K562 (cell line): ENCODE data around the gene GARRE1.

Experiments used
- SMC3 ChIP-seq: conservative IDR thresholded peaks from 2 replicates; pipeline ENCODE4 v1.6.1; 2011; ENCODE audit warnings: low read depth, low read length, improper control_type of control experiment; ENCODE audit not compliant: insufficient read depth
- TF ChIP-seq, protein P1 (sequence below), 2 experiments: fragments of 450-650 bp; conservative IDR thresholded peaks; 2 replicates each; pipeline ENCODE4 v1.6.1; 2017; ENCODE audit warnings: mild to moderate bottlenecking in 2 of 2, moderate library complexity in 2 of 2
- TF ChIP-seq, protein P2 (sequence below): sonication (generic); formaldehyde crosslinking; IDR thresholded peaks from 2 replicates; pipeline ENCODE4 v1.8.1; 2022; ENCODE audit warnings: missing genetic modification reagents

DNA sequence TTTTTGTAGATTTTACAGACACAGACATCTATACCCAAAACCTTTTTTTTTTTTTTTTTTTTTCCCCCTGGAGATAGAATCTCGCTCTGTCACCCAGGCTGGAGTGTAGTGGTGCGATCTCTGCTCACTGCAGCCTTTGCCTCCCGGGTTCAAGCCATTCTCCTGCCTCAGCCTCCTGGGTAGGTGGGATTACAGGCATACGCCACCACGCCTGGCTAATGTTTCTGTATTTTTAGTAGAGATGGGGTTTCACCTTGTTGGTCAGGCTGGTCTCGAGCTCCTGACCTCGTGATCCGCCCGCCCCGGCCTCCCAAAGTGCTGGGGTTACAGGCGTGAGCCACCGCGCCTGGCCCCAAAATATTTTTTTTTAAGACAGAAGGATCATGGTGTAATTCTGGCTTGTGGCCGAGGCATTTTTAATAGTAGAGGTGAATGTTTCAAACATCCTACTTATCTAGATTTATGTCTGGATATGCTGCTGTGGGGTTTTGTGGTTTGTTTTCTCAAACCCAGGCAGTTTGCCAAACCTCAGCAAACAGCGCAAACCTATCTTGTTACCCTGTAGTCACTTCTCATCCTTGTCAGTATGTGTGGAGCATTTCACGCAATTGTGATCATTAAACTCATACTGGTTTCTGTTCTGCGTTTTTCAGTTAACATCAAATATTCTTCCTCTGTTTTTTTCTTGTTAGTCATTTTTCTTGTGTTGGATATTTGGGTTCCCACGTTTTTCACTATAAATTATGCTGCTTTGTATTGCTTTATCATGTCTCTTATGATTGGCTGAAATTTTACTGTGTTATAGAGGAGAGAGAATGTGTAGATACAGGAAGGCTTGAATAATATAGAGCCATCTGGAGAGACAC is 36.2 kb upstream of the GARRE1 start:
- TF ChIP-seq, protein P1, sequence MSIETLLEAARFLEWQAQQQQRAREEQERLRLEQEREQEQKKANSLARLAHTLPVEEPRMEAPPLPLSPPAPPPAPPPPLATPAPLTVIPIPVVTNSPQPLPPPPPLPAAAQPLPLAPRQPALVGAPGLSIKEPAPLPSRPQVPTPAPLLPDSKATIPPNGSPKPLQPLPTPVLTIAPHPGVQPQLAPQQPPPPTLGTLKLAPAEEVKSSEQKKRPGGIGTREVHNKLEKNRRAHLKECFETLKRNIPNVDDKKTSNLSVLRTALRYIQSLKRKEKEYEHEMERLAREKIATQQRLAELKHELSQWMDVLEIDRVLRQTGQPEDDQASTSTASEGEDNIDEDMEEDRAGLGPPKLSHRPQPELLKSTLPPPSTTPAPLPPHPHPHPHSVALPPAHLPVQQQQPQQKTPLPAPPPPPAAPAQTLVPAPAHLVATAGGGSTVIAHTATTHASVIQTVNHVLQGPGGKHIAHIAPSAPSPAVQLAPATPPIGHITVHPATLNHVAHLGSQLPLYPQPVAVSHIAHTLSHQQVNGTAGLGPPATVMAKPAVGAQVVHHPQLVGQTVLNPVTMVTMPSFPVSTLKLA (conservative IDR thresholded peaks at IDR 0.05), result no peak
- no peak for TF ChIP-seq SMC3
- TF ChIP-seq, protein P2, sequence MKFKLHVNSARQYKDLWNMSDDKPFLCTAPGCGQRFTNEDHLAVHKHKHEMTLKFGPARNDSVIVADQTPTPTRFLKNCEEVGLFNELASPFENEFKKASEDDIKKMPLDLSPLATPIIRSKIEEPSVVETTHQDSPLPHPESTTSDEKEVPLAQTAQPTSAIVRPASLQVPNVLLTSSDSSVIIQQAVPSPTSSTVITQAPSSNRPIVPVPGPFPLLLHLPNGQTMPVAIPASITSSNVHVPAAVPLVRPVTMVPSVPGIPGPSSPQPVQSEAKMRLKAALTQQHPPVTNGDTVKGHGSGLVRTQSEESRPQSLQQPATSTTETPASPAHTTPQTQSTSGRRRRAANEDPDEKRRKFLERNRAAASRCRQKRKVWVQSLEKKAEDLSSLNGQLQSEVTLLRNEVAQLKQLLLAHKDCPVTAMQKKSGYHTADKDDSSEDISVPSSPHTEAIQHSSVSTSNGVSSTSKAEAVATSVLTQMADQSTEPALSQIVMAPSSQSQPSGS (CRISPR knock-in tag), result no peak
